ENCODE measurements around the gene FSCN2. TPM values are rescaled to one million over a fixed set of nuclear protein-coding genes. Genes with fewer than 3 reads are reported as not detected.

The FSCN2 gene
- total and polyA plus RNA-seq, 2 donors from 2014 or later, result 0.26 to 3.8 TPM

DNA sequence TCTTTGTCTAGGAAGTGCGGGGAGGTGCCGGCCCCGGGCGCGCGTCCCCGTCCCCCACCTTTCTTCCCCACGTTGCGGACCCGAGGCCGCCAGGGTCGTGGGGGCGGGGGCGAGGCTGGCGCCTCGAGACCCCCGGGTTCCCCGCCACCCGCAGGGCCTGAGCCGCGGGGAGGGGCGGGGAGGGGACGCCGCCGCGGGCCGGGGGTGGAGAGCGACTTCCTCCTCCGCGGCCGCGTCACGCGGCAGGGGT lies 13.8 kb upstream of the FSCN2 start:
- Histone ChIP-seq H3K36me3 (ENCODE audit: control insufficient read depth in 2 of 3, insufficient read depth in 3 of 3, low read length in 3 of 3) (peaks cover 11 to 26% (median 14%) of the 10 kb centered on the region in 3 donors), H3K9ac (ENCODE audit: low read length in 3 of 3) (peak overlapping the region in 2 of 3 donors; percentile 87 to 90), H3K9me3 (ENCODE audit: control insufficient read depth in 2 of 3, insufficient read depth in 1 of 3, low read length in 3 of 3) (no peaks in the 10 kb centered on the region), H3K4me3 (ENCODE audit: low read length in 3 of 3) (peak overlapping the region in 2 of 3 donors; percentile 58 to 73), H3K27ac (ENCODE audit: low read depth in 2 of 2, low read length in 2 of 2) (peak overlapping the region; percentile 99), H3K27me3 (ENCODE audit: control insufficient read depth, insufficient read depth, low read length) (no peaks in the 10 kb centered on the region), H3K4me1 (ENCODE audit: control insufficient read depth in 2 of 3, insufficient read depth in 2 of 3, low read depth in 1 of 3, low read length in 3 of 3) (peaks cover 0 to 33% (median 3%) of the 10 kb centered on the region in 3 donors)
- TF ChIP-seq, protein P1, sequence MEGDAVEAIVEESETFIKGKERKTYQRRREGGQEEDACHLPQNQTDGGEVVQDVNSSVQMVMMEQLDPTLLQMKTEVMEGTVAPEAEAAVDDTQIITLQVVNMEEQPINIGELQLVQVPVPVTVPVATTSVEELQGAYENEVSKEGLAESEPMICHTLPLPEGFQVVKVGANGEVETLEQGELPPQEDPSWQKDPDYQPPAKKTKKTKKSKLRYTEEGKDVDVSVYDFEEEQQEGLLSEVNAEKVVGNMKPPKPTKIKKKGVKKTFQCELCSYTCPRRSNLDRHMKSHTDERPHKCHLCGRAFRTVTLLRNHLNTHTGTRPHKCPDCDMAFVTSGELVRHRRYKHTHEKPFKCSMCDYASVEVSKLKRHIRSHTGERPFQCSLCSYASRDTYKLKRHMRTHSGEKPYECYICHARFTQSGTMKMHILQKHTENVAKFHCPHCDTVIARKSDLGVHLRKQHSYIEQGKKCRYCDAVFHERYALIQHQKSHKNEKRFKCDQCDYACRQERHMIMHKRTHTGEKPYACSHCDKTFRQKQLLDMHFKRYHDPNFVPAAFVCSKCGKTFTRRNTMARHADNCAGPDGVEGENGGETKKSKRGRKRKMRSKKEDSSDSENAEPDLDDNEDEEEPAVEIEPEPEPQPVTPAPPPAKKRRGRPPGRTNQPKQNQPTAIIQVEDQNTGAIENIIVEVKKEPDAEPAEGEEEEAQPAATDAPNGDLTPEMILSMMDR (IDR thresholded peaks at IDR 0.05; ENCODE audit: borderline replicate concordance, extremely low read depth, insufficient read depth), result no peak
- intact Hi-C loops (cut with DNase I), result no loop called here
- FAIRE-seq (no peak), DNase-seq (peak in 1 of 5 donors; percentile 83)

DNA sequence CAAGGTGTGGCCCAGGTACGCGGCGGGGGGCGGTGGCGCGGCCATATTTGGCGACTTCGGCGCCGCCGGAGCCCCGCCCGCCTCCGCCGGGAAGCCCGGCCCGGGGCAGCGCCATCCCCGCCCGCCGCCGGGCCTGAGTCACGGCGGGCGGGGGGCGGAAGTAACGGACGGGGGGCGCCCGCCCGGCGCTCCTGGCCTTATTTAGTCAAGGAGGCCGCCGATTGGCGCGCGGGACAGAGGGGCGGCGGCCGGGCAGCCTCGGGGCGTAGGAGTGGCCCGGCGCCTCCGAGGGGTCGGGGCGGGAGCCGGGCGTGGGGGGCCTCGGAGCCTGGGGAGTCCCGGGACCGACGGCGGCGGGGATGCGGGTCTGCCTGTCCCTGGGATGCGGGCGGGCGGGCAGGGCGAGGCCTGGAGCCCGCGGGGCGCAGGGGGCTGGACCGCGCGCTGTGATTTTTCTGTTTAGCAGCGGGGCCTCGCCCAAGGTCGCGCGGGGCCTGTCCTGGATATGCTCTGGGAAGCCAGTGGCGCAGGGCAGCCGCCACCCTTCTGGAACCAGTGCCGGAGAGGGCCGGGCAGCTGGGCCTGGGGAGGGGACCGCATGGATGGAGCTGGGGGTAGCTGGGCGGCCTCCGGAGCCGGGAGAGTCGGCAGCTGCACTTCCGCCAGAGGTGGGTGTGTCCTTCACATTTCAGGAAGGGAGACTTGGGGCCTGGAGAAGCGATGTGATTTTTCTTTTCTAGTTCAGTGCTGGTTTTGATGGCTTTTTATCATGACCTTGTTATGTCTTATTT lies 13.2 kb upstream of the FSCN2 start:
- intact Hi-C loops (cut with DNase I), result no loop called here

DNA sequence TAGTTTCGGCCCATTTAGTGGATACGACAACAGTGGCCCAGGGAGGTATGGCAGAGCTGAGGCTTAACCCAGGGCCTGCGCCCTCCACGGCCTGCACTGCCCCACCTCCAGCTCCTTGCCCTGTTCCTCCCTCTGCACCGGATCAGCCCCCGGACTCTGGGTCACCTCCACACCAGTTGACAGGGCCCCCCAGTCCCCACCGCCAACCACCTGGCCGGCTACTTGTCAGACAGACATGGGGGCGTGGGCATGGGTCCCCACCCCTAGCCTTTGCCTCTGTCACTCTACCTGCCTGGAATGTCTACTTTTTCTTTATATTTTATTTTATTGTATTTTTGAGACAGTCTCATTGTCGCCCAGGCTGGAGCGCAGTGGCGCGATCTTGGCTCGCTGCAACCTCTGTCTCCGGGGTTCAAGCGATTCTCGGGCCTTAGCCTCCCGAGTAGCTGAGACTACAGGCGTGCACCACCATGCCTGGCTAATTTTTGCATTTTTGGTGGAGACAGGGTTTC lies 12.6 kb upstream of the FSCN2 start:
- Histone ChIP-seq H3K4me3 (ENCODE audit: low read length in 3 of 3) (peak overlapping the region; percentile 73 to 82 (median 76)), H3K36me3 (ENCODE audit: control insufficient read depth in 2 of 3, insufficient read depth in 3 of 3, low read length in 3 of 3) (peaks cover 5 to 14% (median 5%) of the 10 kb centered on the region in 3 donors), H3K9ac (ENCODE audit: low read length in 3 of 3) (peak overlapping the region; percentile 46 to 77 (median 57)), H3K27ac (ENCODE audit: low read depth in 2 of 2, low read length in 2 of 2) (peak overlapping the region; percentile 94), H3K4me1 (ENCODE audit: control insufficient read depth in 2 of 3, insufficient read depth in 2 of 3, low read depth in 1 of 3, low read length in 3 of 3) (peaks cover under 1 to 39% (median 3%) of the 10 kb centered on the region in 3 donors), H3K9me3 (ENCODE audit: control insufficient read depth in 2 of 3, insufficient read depth in 1 of 3, low read length in 3 of 3) (no peaks in the 10 kb centered on the region), H3K27me3 (ENCODE audit: control insufficient read depth, insufficient read depth, low read length) (no peaks in the 10 kb centered on the region)
- intact Hi-C loops (cut with DNase I), result no loop called here
- TF ChIP-seq, protein P1 (IDR thresholded peaks at IDR 0.05; ENCODE audit: borderline replicate concordance, extremely low read depth, insufficient read depth), result no peak
- FAIRE-seq (no peak), DNase-seq (peak in 2 of 5 donors; percentile 78 to 90)

More for the DNA sequence above, 13.2 kb upstream of the FSCN2 start:
- peak overlapping the region; percentile 73 to 82 (median 76) for H3K4me3 ChIP-seq (ENCODE audit: low read length in 3 of 3)
- H3K9ac ChIP-seq (ENCODE audit: low read length in 3 of 3), result peak overlapping the region; percentile 46 to 90 (median 57)
- DNase-seq, result peak; percentile 72 to 96 (median 87)
- TF ChIP-seq, protein P1 (IDR thresholded peaks at IDR 0.05; ENCODE audit: borderline replicate concordance, extremely low read depth, insufficient read depth), result no peak
- peak overlapping the region; percentile 99 for H3K27ac ChIP-seq (ENCODE audit: low read depth in 2 of 2, low read length in 2 of 2)
- peaks cover 10 to 20% (median 11%) of the 10 kb centered on the region in 3 donors for H3K36me3 ChIP-seq (ENCODE audit: control insufficient read depth in 2 of 3, insufficient read depth in 3 of 3, low read length in 3 of 3)
- H3K9me3 ChIP-seq (ENCODE audit: control insufficient read depth in 2 of 3, insufficient read depth in 1 of 3, low read length in 3 of 3), result no peaks in the 10 kb centered on the region
- H3K27me3 ChIP-seq (ENCODE audit: control insufficient read depth, insufficient read depth, low read length), result no peaks in the 10 kb centered on the region
- peaks cover 0 to 36% (median 3%) of the 10 kb centered on the region in 3 donors for H3K4me1 ChIP-seq (ENCODE audit: control insufficient read depth in 2 of 3, insufficient read depth in 2 of 3, low read depth in 1 of 3, low read length in 3 of 3)
- FAIRE-seq, result no peak

Measured in kidney (tissue), 14 donors.